LHCN-M2 (cell line): Measurements from ENCODE around the gene CRMP1. TPM values are rescaled to one million over a fixed set of nuclear protein-coding genes. Genes with fewer than 3 reads are reported as not detected.

ENCODE experiments used
- DNase-seq: peaks from one replicate; pipeline ENCODE4 v3.0.0-alpha.2; 2012; ENCODE audit warnings: low read depth
- total RNA-seq: library from RNA; depleted of rRNA; stranded (reverse); fragments of >200 nt; gene quantifications from 2 replicates; pipeline ENCODE4 v1.2.3, GENCODE V29; 2014

CRMP1 gene
- total RNA-seq, 1 experiment from 2014 or later = 7.3 TPM

GRCh38 chr4:5889002-5889696 is 3.7 kb downstream of the CRMP1 start:
- DNase-seq = no peak

DNA sequence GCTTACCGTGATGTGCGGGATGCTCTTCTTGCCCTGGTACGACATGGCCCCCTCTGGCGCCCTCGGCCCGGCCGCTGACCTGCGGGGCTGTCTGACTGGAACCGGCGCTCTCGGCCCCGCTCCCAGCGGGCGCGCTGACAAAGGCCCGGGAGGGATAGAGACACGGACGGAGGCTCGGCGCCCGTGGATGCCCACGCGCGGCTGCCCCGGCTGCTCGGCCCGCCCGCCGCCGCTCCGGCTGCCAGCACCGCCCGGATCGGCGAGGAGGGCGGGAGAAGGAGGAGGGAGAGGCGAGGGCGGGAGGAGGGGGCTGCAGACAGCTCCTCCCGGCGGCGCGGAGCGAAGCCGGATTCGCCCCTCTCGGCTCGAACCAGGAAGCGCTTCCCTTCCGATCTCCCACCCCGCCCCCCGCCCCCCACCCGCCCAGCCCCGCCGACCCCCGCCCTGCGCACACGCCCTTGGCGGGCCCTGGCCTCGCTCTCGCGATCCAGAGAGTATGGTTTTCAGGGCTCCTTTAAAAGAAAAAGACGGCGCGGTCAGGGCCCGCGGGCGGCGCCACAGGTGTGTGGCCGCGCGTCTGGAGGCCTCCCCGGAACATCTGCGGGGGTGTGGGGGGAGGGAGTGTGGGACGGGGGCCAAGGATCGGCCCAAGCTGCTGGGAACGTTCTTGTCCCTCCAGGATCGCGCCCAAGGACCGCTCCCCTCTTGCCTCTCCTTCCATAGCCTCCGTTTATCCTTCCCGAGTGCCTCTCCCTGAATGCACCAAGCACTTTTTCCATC is 4.5 kb downstream of the CRMP1 start:
- no peak for DNase-seq

- DNase-seq = peak; percentile 30
Observed at GRCh38 chr4:5887361-5888221, 5.3 kb downstream of the CRMP1 start.

- no peak for DNase-seq
Observed at GRCh38 chr4:5887011-5887360, 5.9 kb downstream of the CRMP1 start.

- DNase-seq = no peak
Observed at GRCh38 chr4:5885733-5886132, 7.2 kb downstream of the CRMP1 start.

DNA sequence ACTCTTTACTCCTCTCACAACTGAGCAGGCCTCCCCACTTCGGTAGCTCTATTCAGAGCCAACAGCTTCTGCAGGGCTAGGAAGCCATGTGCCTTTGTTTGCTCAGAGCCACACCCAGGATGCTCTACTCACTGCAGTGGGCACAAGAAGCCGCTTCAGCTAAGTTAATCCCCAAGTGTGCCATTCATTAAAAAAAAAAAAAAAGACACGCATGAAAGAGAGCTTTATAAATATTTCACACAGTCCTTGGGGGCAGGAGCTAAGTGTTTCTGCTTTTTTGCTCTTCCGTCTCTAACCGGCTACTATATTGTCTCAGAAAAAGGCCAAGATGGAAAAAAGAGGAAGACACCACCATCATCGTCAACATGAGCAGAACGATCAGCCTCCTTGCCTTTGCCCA is 8.1 kb downstream of the CRMP1 start:
- DNase-seq = no peak

- peak; percentile 40 for DNase-seq
Observed at GRCh38 chr4:5883916-5884315, 9.0 kb downstream of the CRMP1 start.

DNA sequence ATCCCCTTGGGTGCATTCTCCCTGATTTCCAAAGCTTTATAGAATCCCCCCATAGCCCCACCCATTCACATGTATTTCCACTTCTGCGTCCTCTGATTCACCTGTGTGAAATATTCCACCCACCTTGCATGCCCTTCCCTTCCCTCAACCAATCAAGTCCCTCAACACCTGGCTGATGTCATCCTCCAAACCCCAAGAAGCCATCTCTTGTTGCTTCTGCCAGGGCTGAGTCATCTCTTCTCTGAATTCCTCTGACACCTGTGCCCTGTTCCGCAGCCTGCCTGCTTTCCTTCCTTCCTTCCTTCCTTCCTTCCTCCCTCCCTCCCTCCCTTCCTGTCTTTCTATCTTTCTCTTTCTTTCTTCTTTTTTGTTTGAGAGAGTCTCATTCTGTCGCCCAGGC is 9.9 kb downstream of the CRMP1 start:
- no peak for DNase-seq

- DNase-seq = no peak
Observed at GRCh38 chr4:5881340-5881739, 11.5 kb downstream of the CRMP1 start.

- DNase-seq = no peak
Observed at GRCh38 chr4:5878359-5878758, 14.5 kb downstream of the CRMP1 start.

DNA sequence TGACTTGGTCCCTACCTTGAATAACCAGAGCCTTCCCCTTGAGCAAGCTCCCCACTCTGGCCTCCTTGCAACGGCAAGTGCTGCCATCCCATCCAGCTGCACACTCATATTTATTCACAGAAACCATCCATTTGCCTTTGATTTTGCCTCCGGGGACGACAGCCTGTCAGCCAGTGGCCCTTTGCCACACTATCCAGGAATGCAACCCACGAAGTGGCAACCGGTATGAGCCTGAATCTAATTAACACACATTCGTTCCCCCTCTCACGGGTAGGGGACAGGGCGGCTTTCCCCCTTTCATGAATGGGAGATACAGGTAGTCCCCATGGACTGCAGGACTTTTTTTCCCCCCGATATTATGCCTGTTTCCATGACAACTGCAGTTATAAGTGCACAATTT is 15.5 kb downstream of the CRMP1 start:
- DNase-seq = no peak

- DNase-seq = peak; percentile 80
Observed at GRCh38 chr4:5874811-5875449, 18.0 kb downstream of the CRMP1 start.

GRCh38 chr4:5870701-5871100 is 22.2 kb downstream of the CRMP1 start:
- DNase-seq = no peak

DNA sequence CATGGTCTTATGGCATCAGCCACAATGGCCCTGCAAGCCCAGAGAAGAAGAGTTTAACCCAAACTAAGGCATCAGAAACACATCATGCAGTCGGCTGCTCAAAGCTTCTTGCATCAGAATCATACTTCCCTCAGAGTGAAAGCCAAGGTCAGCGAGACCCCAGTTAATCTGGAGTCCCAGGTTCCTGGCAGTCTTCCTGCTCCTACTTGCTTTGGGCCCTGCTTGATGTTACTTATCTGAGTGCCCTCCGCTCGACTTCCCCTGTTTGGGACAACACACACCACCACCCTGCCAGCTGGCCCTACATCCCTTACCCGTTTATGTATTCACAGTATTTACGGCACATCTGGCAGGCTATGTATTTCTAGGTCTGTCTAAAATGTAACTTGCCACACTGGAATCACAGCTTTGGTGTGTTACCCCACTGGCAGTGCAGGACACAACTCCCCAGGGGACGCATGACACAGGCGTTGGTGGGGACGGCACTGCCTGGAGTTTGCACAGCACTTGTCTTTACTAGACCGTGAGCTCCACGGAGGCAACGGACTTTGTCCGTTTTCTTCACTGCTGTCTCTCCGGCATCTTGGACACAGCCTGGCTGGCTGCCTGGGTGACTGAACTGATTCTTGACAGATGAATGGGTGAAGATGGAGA is 22.8 kb downstream of the CRMP1 start:
- DNase-seq = no peak

DNA sequence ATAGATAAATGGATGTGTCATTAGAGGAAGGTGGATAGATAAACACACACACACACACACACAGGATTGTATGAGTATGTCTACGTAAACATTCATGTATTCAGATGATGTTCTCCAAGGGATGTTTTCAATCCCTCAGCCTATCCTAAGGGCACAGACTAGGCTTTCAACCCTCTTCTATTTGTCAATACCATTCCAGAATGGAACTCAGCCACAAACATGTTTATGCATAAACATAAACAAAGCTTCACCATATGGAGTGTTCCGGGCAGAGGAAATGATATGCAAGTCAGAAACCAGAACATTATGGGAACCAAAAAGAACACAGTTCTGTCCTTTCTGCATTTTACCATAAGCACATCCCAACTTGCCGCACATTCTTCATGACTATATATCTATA is 25.0 kb downstream of the CRMP1 start:
- no peak for DNase-seq

DNA sequence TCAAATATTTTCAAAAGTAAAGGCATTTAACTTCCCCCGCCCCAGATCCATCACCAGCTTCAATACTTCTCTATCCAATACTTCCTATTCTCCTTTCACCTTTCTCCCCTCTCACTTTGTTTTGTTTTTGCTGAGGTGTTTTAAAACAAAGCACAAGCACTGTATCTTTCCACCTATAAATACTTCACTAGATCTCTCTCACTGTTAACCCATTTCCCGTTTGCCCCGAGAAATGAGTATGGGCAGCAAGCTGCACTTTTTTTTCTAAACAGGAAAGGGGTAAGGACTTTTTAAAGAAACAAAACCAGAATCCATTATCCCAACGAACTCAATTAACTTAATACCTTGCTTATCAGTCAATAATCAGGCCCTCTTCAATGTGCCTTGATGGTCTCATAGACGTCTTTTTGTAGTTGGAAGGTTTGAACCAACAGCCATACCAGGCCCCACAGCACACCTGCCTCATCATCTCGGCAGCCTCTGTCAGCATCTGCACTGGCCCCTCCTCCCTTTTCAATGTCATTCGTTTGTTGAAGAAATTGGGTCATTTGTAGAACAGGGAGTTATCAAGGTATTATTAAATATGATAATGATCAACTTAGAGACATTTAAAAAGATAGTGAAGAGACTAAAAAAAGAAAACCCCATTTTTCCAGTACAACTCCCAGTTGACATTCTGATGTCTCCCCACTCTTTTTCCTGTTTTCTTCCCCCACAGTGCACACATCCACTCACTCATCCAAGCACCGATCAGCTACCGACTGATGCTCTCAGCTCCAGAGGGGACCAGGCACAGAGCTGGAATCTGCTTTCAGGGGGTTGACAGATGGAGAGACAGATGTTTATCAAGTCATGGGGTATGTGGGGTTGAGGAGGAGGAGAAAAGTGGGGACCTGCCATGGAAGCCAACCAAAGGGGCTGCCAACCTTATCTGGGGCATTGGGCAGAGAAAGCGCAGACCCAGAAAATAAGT is 25.8 kb downstream of the CRMP1 start:
- no peak for DNase-seq

- DNase-seq = no peak
Observed at GRCh38 chr4:5865896-5866599, 26.8 kb downstream of the CRMP1 start.

DNA sequence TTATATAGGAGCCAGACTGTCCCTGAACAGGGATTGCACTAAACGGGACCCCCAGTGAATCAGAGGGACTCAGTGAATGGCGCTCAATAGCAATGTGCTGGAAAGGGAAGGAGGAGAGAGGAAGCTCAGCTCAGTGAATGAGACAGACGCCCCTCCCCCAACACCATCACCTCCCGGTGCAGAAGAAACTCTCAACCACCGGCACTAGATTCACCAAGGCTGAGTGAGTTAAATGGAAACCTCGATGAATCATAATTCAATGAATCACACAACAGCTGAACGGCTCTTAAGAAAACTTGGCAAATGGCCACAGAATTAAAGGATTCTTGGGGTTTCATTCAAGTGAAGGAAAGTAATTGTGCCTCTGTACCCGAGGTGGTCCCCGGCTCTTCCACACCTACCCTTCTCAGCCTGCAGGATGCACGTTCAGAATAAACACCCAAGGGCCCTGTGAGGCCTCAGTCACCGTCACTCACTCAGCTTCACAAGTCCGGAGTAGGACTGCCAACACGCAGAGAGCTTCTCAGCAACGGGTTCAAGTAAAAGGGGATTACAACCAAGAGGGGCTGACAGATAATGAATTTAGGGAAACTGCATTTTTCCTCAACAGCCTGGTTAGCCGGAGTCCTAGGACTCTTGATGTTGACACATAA is 29.3 kb downstream of the CRMP1 start:
- DNase-seq = peak; percentile 98
